Cortex of kidney (tissue), 1 donor: Measurements from ENCODE around the gene GPC3.

Experiments
- DNase-seq: peaks from one replicate; lab custom pipeline; 2025; lab: John Stamatoyannopoulos, UW

The GPC3 gene

DNA sequence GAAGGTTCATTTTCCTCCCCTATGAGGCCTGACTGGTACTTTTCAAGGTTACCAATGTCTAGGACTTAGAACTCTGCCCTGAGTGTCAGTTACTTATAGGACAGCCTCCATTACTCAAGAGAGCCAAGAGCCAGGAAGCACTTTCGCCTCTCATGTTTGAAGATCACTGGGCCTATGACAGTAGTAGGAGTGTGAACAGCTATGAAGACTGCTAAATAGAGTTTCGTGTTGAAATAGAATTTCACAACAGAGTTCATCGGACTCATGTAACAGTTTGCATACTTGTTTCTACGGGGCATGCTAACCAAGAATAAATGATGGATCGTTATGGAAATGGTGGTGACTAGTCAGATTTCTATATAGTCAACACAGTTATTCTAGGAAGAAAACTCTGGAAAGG is 472.3 kb downstream of the GPC3 start:
- no peak for DNase-seq

GRCh38 chrX:133511041-133511440 is 474.4 kb downstream of the GPC3 start:
- no peak for DNase-seq

DNA sequence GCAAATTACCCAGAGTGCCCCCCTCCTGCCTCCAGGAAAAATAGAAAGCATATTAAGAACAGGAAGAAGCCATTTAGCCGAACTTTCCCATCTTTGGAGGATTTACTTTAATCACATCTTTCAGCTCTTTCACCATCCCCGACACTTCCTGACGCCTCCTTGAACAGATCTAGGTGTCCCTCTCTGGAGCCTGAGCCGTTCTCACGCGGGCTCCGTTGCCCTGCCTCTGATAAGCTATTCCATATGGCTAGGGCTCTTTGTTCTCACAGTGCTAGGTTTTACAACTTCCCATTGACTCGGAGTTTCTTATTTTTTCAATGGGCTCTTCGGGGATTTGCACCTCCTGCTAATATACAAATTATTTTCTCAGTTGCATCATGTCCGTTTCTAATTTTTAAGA is 488.0 kb downstream of the GPC3 start:
- DNase-seq: no peak

- DNase-seq: no peak
Measured at GRCh38 chrX:133495464-133496391, 489.7 kb downstream of the GPC3 start.

DNA sequence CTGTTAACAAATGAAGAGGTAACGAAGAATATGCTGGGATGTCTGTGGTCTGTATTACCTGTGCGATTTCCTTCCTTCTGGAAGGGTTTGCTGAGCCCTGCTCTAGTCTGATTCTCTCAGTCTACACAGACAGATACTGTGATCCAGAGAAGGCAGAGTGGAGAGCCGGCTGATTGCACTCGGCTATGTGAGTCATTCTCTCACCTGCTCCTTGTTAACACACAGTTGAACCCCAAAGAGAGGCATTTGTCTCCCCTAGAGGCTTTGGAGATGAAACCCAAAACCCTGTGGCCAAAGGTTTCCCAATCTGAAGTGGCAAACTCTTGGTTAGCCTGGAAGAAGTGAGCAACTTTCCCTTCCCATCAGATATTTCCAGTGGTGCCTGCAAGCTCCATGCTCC is 492.0 kb downstream of the GPC3 start:
- DNase-seq: no peak

DNA sequence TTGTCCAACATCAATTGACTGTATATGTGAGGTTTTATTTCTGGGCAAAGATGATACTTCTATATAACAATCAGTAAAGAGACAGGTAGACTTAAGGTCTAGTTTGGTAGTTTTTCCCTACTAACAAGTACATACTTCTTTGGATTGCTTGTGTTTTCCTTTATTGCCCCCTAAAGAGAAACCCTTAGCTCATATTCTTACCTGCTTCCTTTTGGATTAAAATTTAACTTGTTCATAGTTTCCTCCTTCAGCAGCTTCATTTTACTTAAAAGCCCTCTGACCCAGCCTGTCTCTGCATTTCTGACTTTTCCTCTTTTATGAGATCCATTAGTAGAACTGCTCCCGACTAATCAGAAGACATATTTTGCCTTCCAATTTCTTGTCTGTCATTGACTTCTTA is 494.4 kb downstream of the GPC3 start:
- DNase-seq: no peak
